SU-DHL-6 (cell line): Measurements from ENCODE around the gene MAP7.

Source experiments
- H2AFZ ChIP-seq: fragments of 200-600 bp; sonication (generic); 2 replicates; pipeline ENCODE4 v1.6.1; 2014; ENCODE audit warnings: low read depth, mild to moderate bottlenecking, moderate library complexity, mixed read lengths, antibody characterized with exemption, low read length; ENCODE audit not compliant: severe bottlenecking
- H3F3A ChIP-seq: fragments of 200-600 bp; shearing (Covaris generic); 2 replicates; pipeline ENCODE4 v1.6.0; 2016; ENCODE audit warnings: antibody characterized with exemption, mild to moderate bottlenecking; ENCODE audit not compliant: insufficient read depth
- H3K27ac ChIP-seq: fragments of 200-600 bp; sonication (generic); 2 replicates; pipeline ENCODE4 v1.5.1; 2016; ENCODE audit warnings: low read depth, mild to moderate bottlenecking, low read length, moderate library complexity, mixed read lengths
- H3K27me3 ChIP-seq: fragments of 200-600 bp; sonication (generic), shearing (Covaris generic); 2 replicates; pipeline ENCODE4 v1.6.0; 2014; ENCODE audit warnings: mild to moderate bottlenecking, low read length
- H3K36me3 ChIP-seq: fragments of 200-600 bp; sonication (generic); 2 replicates; pipeline ENCODE4 v1.6.1; 2014; ENCODE audit warnings: mild to moderate bottlenecking, low read length, mixed read lengths
- H3K4me2 ChIP-seq: fragments of 300-600, 200-600 bp; shearing (Covaris generic), sonication (generic); 2 replicates; pipeline ENCODE4 v1.6.0; 2014; ENCODE audit warnings: low read length, low read depth, mild to moderate bottlenecking; ENCODE audit not compliant: poor library complexity, severe bottlenecking
- H3K4me3 ChIP-seq: fragments of 200-600 bp; sonication (generic); 2 replicates; pipeline ENCODE4 v1.5.1; 2014; ENCODE audit warnings: antibody characterized with exemption, low read length, mild to moderate bottlenecking, mixed read lengths; ENCODE audit not compliant: insufficient read depth, poor library complexity, severe bottlenecking
- H3K79me2 ChIP-seq: fragments of 200-600 bp; sonication (generic); 2 replicates; pipeline ENCODE4 v1.6.1; 2014; ENCODE audit warnings: mild to moderate bottlenecking, low read length, moderate library complexity; ENCODE audit not compliant: insufficient read depth
- H3K9ac ChIP-seq: fragments of 200-600 bp; sonication (generic); 2 replicates; pipeline ENCODE4 v1.7.0; 2014; ENCODE audit warnings: mild to moderate bottlenecking, low read length
- H3K9me2 ChIP-seq: fragments of 200-600 bp; sonication (generic); replicated peaks from 2 replicates; pipeline ENCODE4 v1.6.1; 2014; ENCODE audit warnings: low read length; ENCODE audit not compliant: insufficient read depth
- H3K9me3 ChIP-seq: fragments of 200-600 bp; sonication (generic); 2 replicates; pipeline ENCODE4 v1.6.1; 2014; ENCODE audit warnings: low read length, mixed read lengths; ENCODE audit not compliant: insufficient read depth
- H4K20me1 ChIP-seq: fragments of 200-600 bp; sonication (generic); 2 replicates; pipeline ENCODE4 v1.6.1; 2014; ENCODE audit warnings: low read depth, mild to moderate bottlenecking, antibody characterized with exemption, low read length, moderate library complexity, mixed read lengths
- EZH2phosphoT487 ChIP-seq: fragments of 200-600 bp; sonication (generic), shearing (Covaris generic); conservative IDR thresholded peaks from 2 replicates; pipeline ENCODE4 v1.6.1; 2018; ENCODE audit warnings: mild to moderate bottlenecking, antibody characterized with exemption, low read length, moderate library complexity, mixed read lengths
- TF ChIP-seq, protein P1 (sequence below): fragments of 200-600 bp; sonication (generic); IDR thresholded peaks from one replicate; pipeline ENCODE4 v1.5.1; 2017; ENCODE audit warnings: antibody characterized with exemption, mild to moderate bottlenecking, low read length, moderate library complexity; ENCODE audit not compliant: insufficient read depth, poor library complexity, severe bottlenecking

MAP7 gene

DNA sequence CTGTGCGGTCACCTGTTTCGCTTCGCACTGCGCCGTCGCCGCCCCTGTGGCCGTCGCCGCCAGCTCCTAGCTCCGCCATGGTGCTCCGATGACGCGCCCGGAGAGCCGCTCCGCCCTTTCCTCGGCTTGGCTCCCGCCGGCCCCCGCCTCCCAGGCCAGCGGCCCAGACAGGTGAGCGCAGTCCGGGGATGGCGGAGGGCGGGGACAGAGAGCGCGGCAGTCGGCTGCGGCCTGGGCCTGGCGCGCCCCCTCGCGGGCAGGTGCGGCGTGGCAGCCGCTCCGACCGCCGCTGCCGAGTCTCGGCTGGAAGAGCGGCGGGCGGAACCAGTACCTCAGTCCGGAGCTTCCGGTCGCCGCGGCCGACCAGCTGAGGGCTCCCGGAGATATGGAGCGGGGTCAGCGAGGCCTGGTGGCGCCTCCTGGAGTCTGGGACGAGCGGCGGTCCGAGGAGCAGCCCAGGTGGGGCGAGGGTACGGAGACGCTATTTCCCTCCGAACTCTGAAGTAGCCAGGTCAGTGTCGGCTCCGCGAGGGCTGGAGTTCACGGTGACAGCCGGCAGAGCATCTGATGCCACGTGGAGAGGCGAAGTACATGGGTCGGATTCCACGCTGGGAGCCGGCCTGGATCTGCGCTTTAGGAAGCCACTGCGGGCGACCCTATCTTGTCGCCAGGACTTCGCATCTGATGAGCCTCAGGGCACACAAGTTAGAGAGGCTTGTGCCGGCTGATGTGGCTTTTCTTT lies at the start of gene MAP7:
TSS of gene MAP7 (minus strand) at position 93 of the 742 bp plus-strand sequence. CDS start at position 79, 14 bp downstream.
- Histone ChIP-seq H3K9me3 (no peaks in the 10 kb centered on the region), H3F3A (no peaks in the 10 kb centered on the region; the same call in 1 of the 2 replicates), H3K36me3 (no peaks in the 10 kb centered on the region), H3K9ac (no peak within 1 kb of the TSS), H2AFZ (no peak within 1 kb of the TSS), H3K4me2 (no peak within 1 kb of the TSS), H3K79me2 (no peaks in the 10 kb centered on the region), H3K27ac (no peak within 1 kb of the TSS), H4K20me1 (no peaks in the 10 kb centered on the region), H3K9me2 (no peaks in the 10 kb centered on the region), H3K27me3 (no peaks in the 10 kb centered on the region), H3K4me3 (no peak within 1 kb of the TSS)
- TF ChIP-seq EZH2phosphoT487: no peak
- TF ChIP-seq, protein P1, sequence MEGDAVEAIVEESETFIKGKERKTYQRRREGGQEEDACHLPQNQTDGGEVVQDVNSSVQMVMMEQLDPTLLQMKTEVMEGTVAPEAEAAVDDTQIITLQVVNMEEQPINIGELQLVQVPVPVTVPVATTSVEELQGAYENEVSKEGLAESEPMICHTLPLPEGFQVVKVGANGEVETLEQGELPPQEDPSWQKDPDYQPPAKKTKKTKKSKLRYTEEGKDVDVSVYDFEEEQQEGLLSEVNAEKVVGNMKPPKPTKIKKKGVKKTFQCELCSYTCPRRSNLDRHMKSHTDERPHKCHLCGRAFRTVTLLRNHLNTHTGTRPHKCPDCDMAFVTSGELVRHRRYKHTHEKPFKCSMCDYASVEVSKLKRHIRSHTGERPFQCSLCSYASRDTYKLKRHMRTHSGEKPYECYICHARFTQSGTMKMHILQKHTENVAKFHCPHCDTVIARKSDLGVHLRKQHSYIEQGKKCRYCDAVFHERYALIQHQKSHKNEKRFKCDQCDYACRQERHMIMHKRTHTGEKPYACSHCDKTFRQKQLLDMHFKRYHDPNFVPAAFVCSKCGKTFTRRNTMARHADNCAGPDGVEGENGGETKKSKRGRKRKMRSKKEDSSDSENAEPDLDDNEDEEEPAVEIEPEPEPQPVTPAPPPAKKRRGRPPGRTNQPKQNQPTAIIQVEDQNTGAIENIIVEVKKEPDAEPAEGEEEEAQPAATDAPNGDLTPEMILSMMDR: no peak

DNA sequence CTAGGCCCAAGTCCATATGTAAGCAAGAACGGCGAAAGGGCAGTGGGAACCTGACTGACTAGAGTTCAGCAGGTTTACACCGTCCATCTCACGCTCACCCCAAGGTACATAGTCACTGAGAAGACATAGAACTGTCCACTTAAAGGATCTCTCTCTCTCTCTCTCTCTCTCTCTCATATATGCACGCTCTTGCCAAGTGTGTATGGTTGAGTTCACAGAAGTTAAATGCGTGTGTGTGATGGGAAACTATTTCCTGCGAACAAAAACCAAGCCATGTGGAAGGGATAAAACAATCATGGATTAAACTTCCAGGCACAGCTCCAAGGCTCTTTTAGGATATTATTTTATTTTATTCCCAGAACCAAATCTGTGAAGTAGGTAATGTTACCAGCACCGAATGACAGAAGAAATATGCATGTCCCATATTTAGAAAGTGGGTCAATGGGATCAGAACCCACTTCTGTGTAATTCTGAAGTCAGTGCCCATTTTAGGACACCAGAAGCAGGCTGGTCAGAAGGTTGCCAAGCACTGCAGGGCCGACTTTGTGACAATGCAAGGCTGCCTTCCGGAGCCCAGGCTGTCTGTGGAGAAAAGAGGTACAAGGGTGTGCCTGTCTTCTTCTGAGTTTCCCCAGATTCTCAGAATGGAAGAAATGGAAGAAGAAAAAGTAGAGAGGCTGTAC lies 49.2 kb upstream of the MAP7 start:
- H4K20me1 ChIP-seq: no peaks in the 10 kb centered on the region
- H3K4me2 ChIP-seq: no peak overlapping the region
- no peaks in the 10 kb centered on the region for H3K9me3 ChIP-seq
- no peaks in the 10 kb centered on the region for H3K9me2 ChIP-seq
- H3K4me3 ChIP-seq: no peak overlapping the region
- TF ChIP-seq, protein P1: no peak
- TF ChIP-seq EZH2phosphoT487: no peak
- no peaks in the 10 kb centered on the region for H3K27me3 ChIP-seq
- no peak overlapping the region for H3K9ac ChIP-seq
- no peaks in the 10 kb centered on the region for H3K36me3 ChIP-seq
- no peak overlapping the region for H3K27ac ChIP-seq
- H2AFZ ChIP-seq: no peak overlapping the region
- no peaks in the 10 kb centered on the region for H3K79me2 ChIP-seq
- no peaks in the 10 kb centered on the region for H3F3A ChIP-seq

DNA sequence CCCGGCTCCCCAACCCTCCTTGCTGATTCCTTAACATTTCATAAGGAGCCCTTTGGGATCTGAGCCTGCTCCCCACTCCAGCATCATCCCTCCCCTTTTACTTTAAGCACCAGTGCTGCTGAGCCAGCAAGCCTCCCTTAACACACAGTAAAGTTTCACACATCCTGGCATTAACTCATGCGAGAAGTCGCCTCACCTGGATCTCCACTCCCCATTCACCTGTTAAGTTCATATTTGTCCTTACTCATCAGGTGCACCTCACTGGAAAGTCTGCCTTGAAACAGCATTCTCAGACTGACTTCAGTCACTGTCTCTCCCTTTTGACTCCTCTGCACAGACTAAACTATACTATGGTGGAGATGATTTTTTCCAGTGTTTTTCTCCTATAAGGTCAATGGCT lies 47.8 kb upstream of the MAP7 start:
- H3K9ac ChIP-seq: no peak overlapping the region
- no peaks in the 10 kb centered on the region for H3K9me3 ChIP-seq
- no peak overlapping the region for H3K4me2 ChIP-seq
- TF ChIP-seq, protein P1: no peak
- TF ChIP-seq EZH2phosphoT487: no peak
- no peak overlapping the region for H3K4me3 ChIP-seq
- no peaks in the 10 kb centered on the region for H3K79me2 ChIP-seq
- no peaks in the 10 kb centered on the region for H4K20me1 ChIP-seq
- no peak overlapping the region for H3K27ac ChIP-seq
- no peak overlapping the region for H2AFZ ChIP-seq
- H3F3A ChIP-seq: no peaks in the 10 kb centered on the region
- H3K36me3 ChIP-seq: no peaks in the 10 kb centered on the region
- no peaks in the 10 kb centered on the region for H3K9me2 ChIP-seq
- no peaks in the 10 kb centered on the region for H3K27me3 ChIP-seq
